K562 (cell line): Measurements from ENCODE around the gene STK24. TPM values are rescaled to one million over a fixed set of nuclear protein-coding genes. Genes with fewer than 3 reads are reported as not detected.

ENCODE experiments used
- BRCA1 ChIP-seq, 2 experiments: fragments of 450-650 bp in 1 of 2; sonication (generic) in 1 of 2; formaldehyde crosslinking in 1 of 2; IDR thresholded peaks; 2 replicates each; pipeline versions ENCODE4 v1.5.0 to v1.6.1; 2017 to 2020; ENCODE audit warnings: mild to moderate bottlenecking in 1 of 2, missing genetic modification reagents in 1 of 2
- CTCF ChIP-seq, 3 experiments: IDR thresholded peaks in 2 of 3; conservative IDR thresholded peaks in 1 of 3; 2 replicates each; pipeline ENCODE4 v1.5.1; 2011 to 2012; ENCODE audit warnings: low read length in 3 of 3, mild to moderate bottlenecking in 3 of 3, control low read depth in 2 of 3, improper control_type of control experiment in 1 of 3, inconsistent platforms in 1 of 3, low read depth in 1 of 3, mixed read lengths in 1 of 3, moderate library complexity in 1 of 3; ENCODE audit not compliant: insufficient read depth in 2 of 3
- E2F3 ChIP-seq: fragments of 250-450 bp; sonication (Bioruptor Pico); IDR thresholded peaks from 2 replicates; pipeline ENCODE4 v1.4.0; 2020; ENCODE audit warnings: mild to moderate bottlenecking
- E2F8 ChIP-seq: fragments of 450-650 bp; IDR thresholded peaks from 2 replicates; pipeline ENCODE4 v1.7.1; 2018; ENCODE audit warnings: mild to moderate bottlenecking, low read depth; ENCODE audit not compliant: partially characterized antibody
- ERF ChIP-seq: fragments of 450-650 bp; formaldehyde crosslinking; IDR thresholded peaks from 2 replicates; pipeline ENCODE4 v1.4.0; 2020; ENCODE audit warnings: mild to moderate bottlenecking, mixed read lengths
- ETV5 ChIP-seq: sonication (generic); formaldehyde crosslinking; IDR thresholded peaks from 2 replicates; pipeline ENCODE4 v1.4.0; 2020; ENCODE audit warnings: low read depth, mild to moderate bottlenecking, missing genetic modification reagents
- JUND ChIP-seq, 2 experiments: IDR thresholded peaks; 2 replicates in 1 of 2; 3 replicates in 1 of 2; pipeline ENCODE4 v1.6.1; 2011; ENCODE audit warnings: borderline replicate concordance in 2 of 2, low read depth in 2 of 2, low read length in 2 of 2, improper control_type of control experiment in 1 of 2, missing biosample characterization in 1 of 2, missing genetic modification characterization in 1 of 2, missing genetic modification reagents in 1 of 2
- RBM25 ChIP-seq: fragments of 200-400 bp; formaldehyde crosslinking; IDR thresholded peaks from 2 replicates; pipeline ENCODE4 v1.6.1; 2018; ENCODE audit warnings: low read length, low read depth, moderate library complexity; ENCODE audit not compliant: severe bottlenecking
- RHOXF2B ChIP-seq: fragments of 250-450 bp; sonication (Bioruptor Pico); conservative IDR thresholded peaks from 2 replicates; pipeline ENCODE4 v1.5.1; 2021
- SAFB ChIP-seq: fragments of 200-400 bp; formaldehyde crosslinking; IDR thresholded peaks from 2 replicates; pipeline ENCODE4 v1.6.1; 2017; ENCODE audit warnings: low read depth, low read length, borderline replicate concordance
- ZNF311 ChIP-seq: fragments of 250-450 bp; sonication (Bioruptor Pico); IDR thresholded peaks from 2 replicates; pipeline ENCODE4 v1.4.0; 2020; ENCODE audit warnings: mild to moderate bottlenecking, moderate library complexity
- ZNF778 ChIP-seq: fragments of 450-650 bp; formaldehyde crosslinking; IDR thresholded peaks from 2 replicates; pipeline ENCODE4 v1.4.0; 2020; ENCODE audit warnings: mild to moderate bottlenecking, moderate library complexity
- polyA plus RNA-seq, 8 experiments: library from polyadenylated mRNA; depleted of rRNA in 4 of 8; stranded (reverse) in 5 of 8; unstranded in 3 of 8; fragments of >200 nt; fragmentation: Nextera tagmentation in 2 of 8; fragmentation: Illumina TruSeq in 1 of 8; extraction: Ambion mirVana in 2 of 8; extraction: Trizol in 1 of 8; gene quantifications; 2 replicates each; pipeline versions ENCODE4 v1.2.1 to v1.2.3, GENCODE V29; 2011 to 2014; ENCODE audit warnings: inconsistent platforms in 1 of 8, missing spikeins in 1 of 8
- total RNA-seq, 7 experiments: library from RNA; depleted of rRNA in 6 of 7; stranded (reverse); fragments of >200 nt in 6 of 7; fragmentation: Illumina TruSeq in 2 of 7; extraction: Trizol in 2 of 7; gene quantifications; 2 replicates each; pipeline versions ENCODE4 v1.2.1 to v1.2.3, GENCODE V29; 2011 to 2021; ENCODE audit warnings: low replicate concordance in 1 of 7

STK24 gene
- total and polyA plus RNA-seq, 9 of the 15 experiments (the other 6 are each of a cell fraction or from before 2014, with no cell fraction given): 3.8 to 78.4 (median 28.2) TPM

- TF ChIP-seq E2F8 (no peak), ETV5 (CRISPR knock-in tag) (no peak), CTCF (IDR thresholded peaks at IDR 0.05 in 2 of 3, conservative IDR thresholded peaks at IDR 0.05 in 1 of 3; ENCODE audit: insufficient read depth in 2 of 3, low read depth in 1 of 3, low read length in 3 of 3) (peak in 1 of 3 experiments; percentile 13; a peak in 2 of 6 replicates), RHOXF2B (CRISPR knock-in tag) (no peak), E2F3 (CRISPR knock-in tag) (no peak), ZNF778 (no peak), JUND (IDR thresholded peaks at IDR 0.05; ENCODE audit: borderline replicate concordance, low read depth, low read length) (peak; percentile 18; the same call in 1 of the 2 replicates), JUND (tag; IDR thresholded peaks at IDR 0.05; ENCODE audit: borderline replicate concordance, low read depth, low read length) (no peak), ZNF311 (no peak), RBM25 (no peak), BRCA1 (IDR thresholded peaks at IDR 0.05) (no peak), BRCA1 (CRISPR knock-in tag; IDR thresholded peaks at IDR 0.05) (no peak), ERF (CRISPR knock-in tag) (no peak), SAFB (no peak)
Measured at GRCh38 chr13:98478189-98479129, 98.4 kb downstream of the STK24 start (continued).
